Fibroblast of the conjunctiva (primary cell): ENCODE measurements around the gene LRIG1.

Source experiments
- DNase-seq: peaks from one replicate; pipeline ENCODE4 v3.0.0-alpha.2; 2010; ENCODE audit warnings: low read depth

LRIG1 gene

DNA sequence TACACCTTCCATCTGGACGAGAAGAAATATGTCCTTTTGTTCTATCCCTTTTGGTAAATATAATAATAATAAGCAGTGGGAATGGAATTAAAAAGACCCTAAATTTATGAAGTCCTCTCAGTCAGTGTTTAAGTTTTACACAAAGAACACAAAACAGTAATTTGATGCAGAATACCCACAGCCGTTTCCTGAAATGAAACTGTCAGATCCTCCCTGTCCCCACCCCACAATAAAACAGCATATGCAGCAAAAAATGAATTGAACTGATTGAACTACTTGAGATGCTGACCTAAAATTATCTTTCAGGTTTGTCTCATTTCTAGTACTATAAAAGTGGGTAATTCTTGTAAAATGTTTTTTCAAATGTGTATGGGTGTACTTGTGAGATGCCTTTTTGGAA, 2.2 kb upstream of the LRIG1 start:
- DNase-seq, result no peak

- DNase-seq, result no peak
Observed at GRCh38 chr3:66502245-66502874, 1.5 kb upstream of the LRIG1 start.

- DNase-seq, result no peak
Observed at GRCh38 chr3:66501483-66502244, 842 bp upstream of the LRIG1 start.

DNA sequence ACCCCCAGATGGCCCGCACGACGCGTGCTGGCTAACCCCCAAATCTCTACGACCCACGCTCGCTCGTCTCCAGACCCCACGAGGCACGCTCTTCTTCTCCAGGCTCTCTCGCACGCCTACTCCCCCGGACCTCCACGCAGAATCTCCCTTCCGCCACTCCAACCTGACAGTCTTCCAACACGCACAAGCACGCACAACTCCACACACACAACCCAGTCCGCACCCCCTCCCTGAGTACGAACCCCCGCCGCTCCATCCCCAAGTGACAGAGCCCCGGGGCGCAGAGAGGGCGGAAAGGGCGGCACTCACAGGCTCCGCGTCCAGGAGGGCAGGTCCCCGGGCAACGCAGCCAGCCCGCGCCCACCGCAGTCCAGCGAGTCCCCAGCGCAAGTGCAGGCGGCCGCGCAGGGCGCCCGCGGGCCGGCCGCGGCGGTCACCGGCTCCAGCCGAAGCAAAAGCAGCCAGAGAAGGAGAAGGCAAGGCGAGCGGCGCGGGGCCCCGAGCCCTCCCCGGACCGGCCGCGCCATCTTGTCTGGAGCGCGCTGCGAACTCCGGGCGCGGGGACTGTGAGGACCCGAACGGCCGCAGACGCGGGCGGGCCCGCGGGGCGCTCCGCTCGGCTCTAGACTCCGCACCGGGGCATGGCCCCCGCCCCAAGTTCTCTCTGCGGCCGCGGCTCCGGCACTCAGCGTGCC, 794 bp downstream of the LRIG1 start:
- no peak for DNase-seq

DNA sequence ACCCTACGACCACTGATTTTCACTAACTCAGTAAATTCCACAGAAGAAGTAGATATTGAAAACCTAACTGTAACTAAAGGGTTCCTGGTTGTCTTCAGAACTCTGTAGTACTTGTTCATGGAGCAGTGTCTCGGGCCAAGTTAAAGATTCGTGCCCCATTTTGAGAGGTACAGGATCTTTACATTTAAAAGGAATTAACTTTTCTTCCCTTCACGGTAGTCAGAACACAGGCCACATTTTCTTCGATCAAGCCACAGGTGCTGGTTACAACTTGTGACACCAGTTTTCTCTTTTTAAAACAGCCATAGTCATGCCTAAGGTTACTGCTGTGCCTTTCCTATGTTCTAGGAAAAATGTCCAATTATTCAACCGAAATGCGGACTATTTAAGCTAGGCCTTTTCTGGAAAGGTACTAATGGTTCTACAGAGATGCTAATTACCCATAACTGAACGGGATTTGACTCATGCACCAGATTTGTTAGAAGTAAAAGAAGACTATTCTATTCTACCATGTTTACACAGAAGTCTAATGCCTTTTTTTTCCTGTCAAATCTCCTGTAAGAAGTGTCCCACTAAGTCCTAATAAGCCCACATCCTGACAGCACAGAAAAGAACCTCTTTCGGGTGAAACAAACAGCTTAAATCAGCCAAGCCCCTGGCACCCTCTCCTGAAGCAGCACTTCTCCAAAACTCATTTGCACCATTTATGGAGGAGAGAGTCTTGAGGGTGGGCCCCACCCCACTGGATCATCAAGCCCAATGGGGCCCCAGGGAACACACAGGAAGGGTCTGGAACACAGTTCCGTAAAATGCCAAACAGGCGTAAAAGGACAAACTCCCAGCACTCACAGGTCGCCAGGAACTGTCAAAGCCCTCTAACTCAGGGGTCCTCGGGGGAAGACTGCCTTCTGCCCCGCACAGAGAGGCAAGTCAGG, 1.9 kb downstream of the LRIG1 start:
- no peak for DNase-seq

DNA sequence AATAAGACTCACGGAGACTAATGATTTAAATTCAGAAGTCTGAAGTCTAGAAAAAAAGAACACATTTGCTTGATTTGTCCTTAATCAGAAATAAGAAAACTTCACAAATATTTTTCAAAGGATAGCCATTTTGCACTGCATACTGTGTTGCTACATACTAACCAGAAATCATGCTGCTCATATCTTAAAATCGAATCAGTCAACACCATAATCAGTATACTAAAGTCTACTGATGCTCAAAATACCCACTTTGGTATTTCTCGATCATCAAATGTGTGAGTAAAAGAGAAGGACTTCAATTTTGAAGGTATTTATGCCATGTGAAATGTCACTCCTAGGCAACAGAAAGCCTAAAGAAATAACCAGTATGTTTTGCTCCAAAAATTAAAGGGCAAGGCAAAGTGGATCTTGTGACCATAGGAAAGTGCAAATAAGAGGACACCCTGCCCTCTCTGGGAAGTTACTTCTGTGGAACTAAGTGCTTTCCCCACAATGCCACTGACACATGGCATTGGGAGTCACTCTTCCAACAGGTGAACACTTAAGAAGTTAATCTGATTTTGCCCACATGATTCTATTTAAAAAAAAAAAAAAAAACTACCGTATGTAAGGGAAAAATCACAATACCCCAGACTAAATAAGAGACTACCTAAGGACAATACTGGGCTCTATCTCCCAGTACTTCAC, 2.7 kb downstream of the LRIG1 start:
- DNase-seq, result no peak

DNA sequence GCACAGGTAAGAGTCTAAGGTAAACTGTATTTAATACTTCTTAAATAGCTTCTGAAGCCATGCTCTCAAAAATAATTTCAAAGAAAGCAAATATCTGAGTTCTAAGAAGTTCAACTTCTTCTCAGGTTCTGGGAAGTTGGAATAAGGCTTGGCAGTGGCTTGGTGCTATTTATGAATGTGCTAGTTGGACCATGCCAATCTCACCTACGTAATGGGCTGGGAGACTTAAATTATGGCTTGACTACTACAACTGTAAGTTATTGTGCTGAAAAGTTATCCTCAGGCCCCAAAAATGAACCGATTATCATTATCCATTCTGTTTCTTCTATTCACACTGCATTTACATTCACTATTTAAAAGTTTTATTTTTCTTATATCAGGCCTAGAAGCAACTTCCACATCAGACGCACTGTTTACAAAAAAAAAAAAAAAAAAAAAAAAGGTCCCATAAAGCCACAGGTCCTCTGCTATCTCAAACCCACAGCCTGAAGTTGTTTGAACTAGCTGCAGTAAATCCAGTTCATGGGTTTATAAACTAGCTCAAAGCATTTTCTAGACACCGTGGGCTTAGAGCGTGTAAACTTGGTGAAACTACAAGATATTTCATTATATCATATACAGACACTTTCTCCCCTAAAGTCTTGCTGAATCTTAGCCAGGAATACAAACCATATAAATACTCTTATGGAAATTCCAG, 3.4 kb downstream of the LRIG1 start:
- no peak for DNase-seq

GRCh38 chr3:66496746-66497145, 4.1 kb downstream of the LRIG1 start:
- DNase-seq, result no peak

DNA sequence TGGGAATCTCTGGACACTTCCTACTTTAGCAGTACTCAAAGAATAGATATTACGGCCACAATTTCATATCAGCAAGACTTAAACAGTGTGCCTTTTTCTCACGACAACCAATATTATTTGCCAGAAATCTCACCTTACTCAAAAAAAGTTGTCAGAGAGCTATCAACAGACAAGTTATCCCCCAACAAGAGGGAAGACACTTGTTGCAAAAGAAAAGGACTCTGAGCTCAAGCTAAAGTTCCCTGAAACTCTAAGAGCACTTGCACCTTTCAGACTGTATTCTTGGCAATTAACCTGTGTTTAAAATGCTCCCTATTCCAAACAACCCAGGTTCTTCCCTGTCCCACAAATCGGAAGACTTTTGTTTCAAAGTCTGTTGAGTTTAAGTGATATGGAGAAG, 4.5 kb downstream of the LRIG1 start:
- no peak for DNase-seq

DNA sequence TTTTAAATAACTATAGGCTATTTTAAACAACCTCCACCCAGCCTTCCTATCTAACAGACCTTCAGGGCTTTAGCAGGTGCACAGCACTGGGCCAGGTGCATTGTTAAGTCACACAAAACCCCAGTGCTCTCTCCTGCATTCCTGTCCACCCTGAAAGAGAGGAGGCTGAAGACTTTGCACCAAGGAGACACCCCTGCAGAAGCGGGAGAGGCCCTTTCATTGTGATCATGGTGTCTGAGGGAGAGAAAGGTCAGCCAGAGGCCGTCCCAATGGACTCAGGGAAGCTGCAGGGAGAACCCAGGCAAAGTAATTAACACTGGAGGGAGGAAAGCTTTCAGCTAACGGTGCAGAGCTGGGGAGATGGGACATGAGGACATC, 5.2 kb downstream of the LRIG1 start:
- DNase-seq, result no peak

DNA sequence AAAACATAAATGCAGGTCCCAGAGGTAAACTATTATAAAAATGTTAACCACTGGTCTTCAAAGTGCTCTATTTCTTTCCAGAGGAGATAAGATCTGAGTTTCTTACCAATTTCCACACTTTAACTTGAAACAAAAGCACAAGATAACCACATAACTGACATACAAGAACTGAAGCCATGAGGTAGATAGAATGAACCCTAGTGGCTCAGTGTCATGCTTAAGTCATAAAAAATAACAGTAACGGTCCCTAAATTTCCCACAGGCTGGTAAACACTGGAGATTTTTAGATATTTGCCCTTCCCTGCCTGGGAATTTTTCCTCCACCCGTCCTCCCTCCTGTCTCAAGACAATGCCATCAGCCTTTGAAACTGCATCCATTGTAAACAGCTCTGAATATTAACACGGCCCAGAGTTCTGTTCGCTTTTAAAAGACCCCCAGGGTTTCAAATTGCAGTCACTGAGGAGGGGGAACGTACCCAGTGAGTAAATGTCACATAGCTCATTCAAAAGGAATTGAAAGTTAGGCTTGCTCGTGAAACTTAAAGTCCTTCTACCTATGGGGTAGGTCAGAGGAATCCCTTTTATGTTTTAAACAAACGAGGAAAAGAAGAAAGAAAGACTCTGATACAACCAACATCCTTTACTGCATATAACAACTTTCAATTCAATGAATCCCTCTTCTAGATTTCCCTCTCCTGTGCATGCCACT, 5.7 kb downstream of the LRIG1 start:
- no peak for DNase-seq

DNA sequence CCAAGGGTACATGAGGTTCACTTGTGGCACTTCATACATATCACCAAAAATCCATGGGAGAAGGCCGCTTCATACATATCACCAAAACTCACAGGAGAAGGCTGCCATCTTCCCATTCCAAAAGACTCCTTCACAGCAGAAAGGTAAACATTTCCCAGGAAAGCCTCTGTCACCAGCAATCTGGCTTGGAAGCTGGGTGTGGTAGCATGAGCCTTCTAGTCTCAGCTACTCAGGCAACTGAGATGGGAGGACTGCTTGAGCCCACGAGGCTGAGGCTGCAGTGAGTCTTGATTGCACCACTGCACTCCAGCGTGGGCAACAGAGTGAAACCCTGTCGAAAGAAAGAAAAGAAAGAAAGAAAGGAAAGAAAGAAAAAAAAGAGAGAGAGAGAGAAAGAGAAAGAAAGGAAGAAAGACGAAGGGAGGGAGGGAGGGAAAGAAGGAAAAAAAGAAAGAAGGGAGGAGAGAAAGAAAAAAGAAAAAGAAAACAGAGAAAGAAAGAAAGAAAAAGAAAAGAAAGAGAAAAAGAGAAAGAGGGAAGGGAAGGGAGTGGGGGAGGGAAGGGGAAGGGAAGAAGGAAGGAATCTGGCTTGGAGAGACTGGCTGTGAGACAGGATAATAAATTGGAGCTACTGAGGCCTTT, 7.2 kb downstream of the LRIG1 start:
- DNase-seq, result no peak

GRCh38 chr3:66492672-66493071, 8.2 kb downstream of the LRIG1 start:
- no peak for DNase-seq

DNA sequence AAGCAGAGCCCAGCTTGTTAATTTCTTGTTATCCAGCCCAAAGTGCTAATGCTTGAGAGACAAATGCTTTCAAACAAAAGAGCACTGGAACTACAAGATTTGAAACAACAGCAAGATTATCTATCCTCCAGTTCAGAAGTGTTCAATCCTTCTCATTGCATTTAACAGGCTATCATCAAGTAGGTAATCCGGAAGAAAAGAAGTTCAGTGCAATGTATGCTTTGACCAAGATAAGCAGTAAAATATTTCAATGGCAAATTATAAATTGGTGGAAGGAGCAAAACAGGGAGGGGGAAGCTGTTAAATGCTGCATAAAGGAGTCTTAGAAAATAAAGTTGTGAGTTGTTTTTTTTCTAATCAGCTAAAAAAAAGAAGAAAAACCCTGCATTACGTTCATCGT, 8.8 kb downstream of the LRIG1 start:
- no peak for DNase-seq

- no peak for DNase-seq
Observed at GRCh38 chr3:66490984-66491383, 9.8 kb downstream of the LRIG1 start.

DNA sequence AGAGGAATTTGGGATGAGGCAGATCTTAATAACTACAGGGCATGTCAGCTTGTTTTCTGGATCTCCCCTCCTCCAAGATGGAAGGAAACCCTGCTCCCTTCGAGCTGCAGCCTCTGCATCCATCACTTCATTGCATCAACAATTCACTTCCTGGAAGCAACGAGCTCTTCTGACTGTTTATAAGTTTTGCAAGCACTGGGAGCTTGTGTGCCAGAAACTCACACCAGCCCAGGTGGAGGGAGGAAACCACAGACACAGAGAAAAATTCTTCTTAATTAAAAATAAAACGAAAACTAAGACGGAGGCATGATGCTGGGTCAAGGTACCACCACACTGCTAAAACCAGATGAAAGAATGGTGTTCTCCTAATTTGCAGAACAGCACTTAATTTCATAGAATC, 10.6 kb downstream of the LRIG1 start:
- no peak for DNase-seq

- no peak for DNase-seq
Observed at GRCh38 chr3:66489581-66489980, 11.2 kb downstream of the LRIG1 start.

DNA sequence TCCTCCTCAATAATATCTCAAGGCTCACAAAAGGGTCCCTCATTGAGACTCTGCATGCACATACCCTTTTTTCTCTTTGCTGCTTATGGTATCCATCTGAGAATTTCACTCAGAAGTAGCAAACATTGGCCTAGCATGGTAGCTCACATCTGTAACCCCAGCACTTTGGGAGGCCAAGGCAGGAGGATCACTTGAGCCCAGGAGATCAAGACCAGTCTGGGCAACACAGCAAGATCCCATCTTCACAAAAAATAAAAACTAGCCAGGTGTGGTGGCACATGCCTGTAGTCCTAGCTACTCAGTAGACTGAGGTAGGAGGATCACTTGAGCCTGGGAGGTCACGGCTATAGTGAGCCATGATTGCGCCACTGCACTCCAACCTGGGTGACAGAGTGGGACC, 11.7 kb downstream of the LRIG1 start:
- DNase-seq, result no peak

DNA sequence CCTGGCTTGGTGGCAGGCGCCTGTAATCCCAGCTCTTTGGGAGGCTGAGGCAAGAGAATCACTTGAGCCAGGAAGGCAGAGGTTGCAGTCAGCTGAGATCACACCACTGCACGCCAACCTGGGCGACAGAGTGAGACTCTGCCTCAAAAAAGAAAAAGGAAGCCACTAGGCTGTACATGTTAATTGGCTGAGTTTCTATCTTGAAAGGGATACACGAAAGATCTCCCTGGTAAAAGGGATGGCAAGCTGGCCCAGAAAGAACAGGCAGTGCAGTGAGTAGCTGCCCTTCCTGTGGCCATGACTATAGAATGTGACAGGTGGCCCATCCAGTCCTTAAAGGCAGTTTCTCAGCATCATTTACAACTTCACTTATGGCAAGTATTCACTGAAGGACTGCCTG, 12.3 kb downstream of the LRIG1 start:
- DNase-seq, result no peak

DNA sequence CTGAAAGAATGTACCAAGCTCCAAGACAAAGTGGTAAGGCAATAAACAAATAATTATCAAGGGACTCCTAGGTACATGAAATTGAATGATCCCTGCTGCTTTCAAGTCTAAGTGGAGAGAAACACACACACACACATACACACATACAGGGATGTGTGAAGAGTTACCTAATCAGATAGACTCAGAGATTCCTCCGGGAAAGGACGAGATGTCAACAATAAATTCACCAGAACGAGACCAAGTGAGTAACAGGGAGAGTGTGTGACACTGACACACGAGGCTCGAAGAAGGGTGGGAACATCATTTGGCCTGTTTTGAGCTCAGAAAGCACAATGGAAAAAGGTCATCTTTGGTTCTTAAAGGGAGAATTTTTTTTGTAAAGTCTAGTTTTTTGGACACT, 13.4 kb downstream of the LRIG1 start:
- DNase-seq, result no peak
